ENCODE results near the gene DCTN1.
"Not testable (repeated sequence)": the region's sequence is repeated elsewhere in the genome, so short reads cannot be mapped to it uniquely, and the experiment has no call there.

DCTN1 gene

GRCh38 chr2:74379851-74380789 lies at the start of gene DCTN1:
DCTN1 (minus strand) TSS chr2:74380311; CDS start chr2:74380037, 274 bp downstream.
- peak; percentile 61 for DNase-seq (ENCODE audit: low spot score)

- no peak for DNase-seq (ENCODE audit: low spot score)
These were observed 48.6 kb upstream of the DCTN1 start for GRCh38 chr2:74428675-74429074.

GRCh38 chr2:74427551-74427950 lies 47.4 kb upstream of the DCTN1 start:
- peak; percentile 35 for DNase-seq (ENCODE audit: low spot score)

- no peak for DNase-seq (ENCODE audit: low spot score)
These were observed 46.2 kb upstream of the DCTN1 start for GRCh38 chr2:74426181-74426758.

GRCh38 chr2:74425523-74425922 lies 45.4 kb upstream of the DCTN1 start:
- no peak for DNase-seq (ENCODE audit: low spot score)

GRCh38 chr2:74424995-74425406 lies 44.9 kb upstream of the DCTN1 start:
- no peak for DNase-seq (ENCODE audit: low spot score)

- no peak for DNase-seq (ENCODE audit: low spot score)
These were observed 44.3 kb upstream of the DCTN1 start for GRCh38 chr2:74424139-74424992.

- DNase-seq (ENCODE audit: low spot score): no peak
These were observed 43.4 kb upstream of the DCTN1 start for GRCh38 chr2:74423231-74424095.

- peak; percentile 94 for DNase-seq (ENCODE audit: low spot score)
These were observed 41.2 kb upstream of the DCTN1 start, which contains the start of the genes C2orf81 and WDR54 for GRCh38 chr2:74421221-74421870. C2orf81 (minus strand) TSS chr2:74421619; CDS start chr2:74421560, 59 bp downstream. WDR54 (plus strand) TSS chr2:74421730; CDS start chr2:74422154, 424 bp downstream.

- DNase-seq (ENCODE audit: low spot score): not testable (repeated sequence)
These were observed 40.5 kb upstream of the DCTN1 start for GRCh38 chr2:74420443-74421103.

- DNase-seq (ENCODE audit: low spot score): no peak
These were observed 39.9 kb upstream of the DCTN1 start for GRCh38 chr2:74420006-74420405.

- DNase-seq (ENCODE audit: low spot score): no peak
These were observed 39.2 kb upstream of the DCTN1 start for GRCh38 chr2:74419345-74419744.

- no peak for DNase-seq (ENCODE audit: low spot score)
These were observed 38.2 kb upstream of the DCTN1 start for GRCh38 chr2:74418312-74418711.

GRCh38 chr2:74417763-74418162 lies 37.7 kb upstream of the DCTN1 start:
- no peak for DNase-seq (ENCODE audit: low spot score)

GRCh38 chr2:74417197-74417596 lies 37.1 kb upstream of the DCTN1 start:
- DNase-seq (ENCODE audit: low spot score): no peak

GRCh38 chr2:74416778-74417177 lies 36.7 kb upstream of the DCTN1 start:
- DNase-seq (ENCODE audit: low spot score): no peak

- DNase-seq (ENCODE audit: low spot score): no peak
These were observed 35.8 kb upstream of the DCTN1 start for GRCh38 chr2:74415762-74416395.

GRCh38 chr2:74414881-74415761 lies 35.0 kb upstream of the DCTN1 start:
- DNase-seq (ENCODE audit: low spot score): no peak

GRCh38 chr2:74414441-74414840 lies 34.3 kb upstream of the DCTN1 start:
- DNase-seq (ENCODE audit: low spot score): no peak

All from RKO (cell line).